HG03064 (cell line): Measurements from ENCODE around the gene CR2.
"Not testable (repeated sequence)": the region's sequence is repeated elsewhere in the genome, so short reads cannot be mapped to it uniquely, and the experiment has no call there.

Source experiments
- ATAC-seq: cut with Tn5 transposase; IDR thresholded peaks from one replicate; pipeline ENCODE4 v1.9.1; 2021; ENCODE audit warnings: low read depth; ENCODE audit not compliant: unreplicated experiment

CR2 gene

DNA sequence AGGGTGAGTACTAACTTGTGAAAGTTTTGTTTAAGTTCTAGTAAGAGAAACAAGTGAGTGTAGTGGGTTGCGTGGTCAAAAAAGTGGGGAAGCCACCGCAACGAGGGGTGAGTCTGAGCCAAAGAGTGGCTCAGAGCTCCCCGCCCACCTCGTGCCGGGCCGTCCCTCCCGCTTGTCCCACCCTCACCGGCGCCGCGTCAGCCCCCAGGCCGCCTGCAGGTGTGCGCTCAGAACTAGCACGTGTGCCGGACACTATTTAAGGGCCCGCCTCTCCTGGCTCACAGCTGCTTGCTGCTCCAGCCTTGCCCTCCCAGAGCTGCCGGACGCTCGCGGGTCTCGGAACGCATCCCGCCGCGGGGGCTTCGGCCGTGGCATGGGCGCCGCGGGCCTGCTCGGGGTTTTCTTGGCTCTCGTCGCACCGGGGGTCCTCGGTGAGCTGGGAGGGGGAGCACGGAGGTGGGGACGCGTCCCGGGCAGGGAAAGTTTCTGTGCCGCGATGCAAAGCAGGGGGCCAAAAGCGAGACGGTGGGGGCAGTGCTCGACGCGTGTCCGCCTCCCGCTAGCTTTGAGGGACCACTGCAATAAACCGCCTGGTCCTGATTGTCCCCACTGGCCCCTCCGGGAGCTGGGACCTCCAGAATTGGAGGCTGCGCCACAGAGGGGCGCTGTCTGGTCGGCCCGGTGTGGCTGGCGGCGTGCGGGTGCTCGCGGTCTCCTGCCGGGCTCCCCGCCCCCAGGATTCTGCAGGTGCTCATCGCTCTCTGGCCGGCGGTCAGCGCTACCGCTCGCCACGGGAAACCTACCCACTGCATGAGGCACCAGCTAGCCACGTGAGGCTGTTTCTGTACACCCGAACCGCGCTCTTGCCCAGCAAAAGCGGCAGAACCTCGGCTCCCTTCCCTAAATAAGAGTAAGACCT, at the start of gene CR2:
CR2 (plus strand) TSS at position 283 of the 919 bp plus-strand sequence; CDS start at position 374, 91 bp downstream.
- peak; percentile 71 for ATAC-seq

DNA sequence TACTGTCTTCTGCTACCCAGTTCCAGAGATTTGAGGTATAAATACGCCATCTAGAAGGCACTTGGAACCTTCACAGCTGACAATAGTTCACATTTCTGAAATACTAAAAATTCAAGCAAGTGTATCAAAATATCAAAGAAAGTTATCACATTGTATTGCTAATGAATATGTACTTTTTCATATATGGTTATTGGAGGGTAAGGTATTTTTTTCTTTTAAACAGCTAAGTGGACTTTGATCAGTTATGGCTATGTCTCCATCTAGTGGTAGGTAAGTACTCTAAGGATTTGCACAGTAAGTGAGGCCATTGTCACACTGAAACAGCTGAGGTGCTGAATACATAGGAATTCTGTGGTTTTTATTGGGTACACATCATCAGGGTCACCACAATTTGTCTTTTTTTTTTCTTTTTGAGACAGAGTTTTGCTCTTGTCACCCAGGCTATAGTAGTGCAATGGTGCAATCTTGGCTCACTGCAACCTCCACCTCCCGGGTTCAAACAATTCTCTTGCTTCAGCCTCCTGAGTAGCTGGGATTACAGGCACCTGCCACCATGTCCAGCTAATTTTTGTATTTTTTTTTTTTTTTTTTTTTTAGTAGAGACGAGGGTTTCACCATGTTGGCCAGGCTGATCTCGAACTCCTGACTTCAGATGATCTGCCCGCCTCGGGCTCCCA, 49.1 kb upstream of the CR2 start:
- peak; percentile 62 for ATAC-seq

DNA sequence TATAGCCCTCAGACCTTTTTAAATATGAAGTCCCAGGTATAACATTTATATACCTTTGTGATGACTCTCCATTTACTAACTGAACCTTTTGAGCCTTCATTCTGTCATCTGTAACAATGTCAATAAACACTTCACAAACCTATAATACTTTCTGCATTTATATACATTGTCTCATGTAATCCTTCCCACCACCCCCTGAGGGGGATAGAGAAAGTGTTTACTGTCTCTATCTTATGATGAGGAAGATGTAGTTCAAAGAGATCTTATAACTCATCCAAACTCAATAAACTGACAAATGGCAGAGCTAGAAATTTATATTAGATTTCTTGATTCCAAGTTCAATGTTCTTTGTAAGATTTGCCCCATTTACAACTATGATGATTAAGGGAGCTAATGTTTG, 48.3 kb upstream of the CR2 start:
- ATAC-seq = no peak

DNA sequence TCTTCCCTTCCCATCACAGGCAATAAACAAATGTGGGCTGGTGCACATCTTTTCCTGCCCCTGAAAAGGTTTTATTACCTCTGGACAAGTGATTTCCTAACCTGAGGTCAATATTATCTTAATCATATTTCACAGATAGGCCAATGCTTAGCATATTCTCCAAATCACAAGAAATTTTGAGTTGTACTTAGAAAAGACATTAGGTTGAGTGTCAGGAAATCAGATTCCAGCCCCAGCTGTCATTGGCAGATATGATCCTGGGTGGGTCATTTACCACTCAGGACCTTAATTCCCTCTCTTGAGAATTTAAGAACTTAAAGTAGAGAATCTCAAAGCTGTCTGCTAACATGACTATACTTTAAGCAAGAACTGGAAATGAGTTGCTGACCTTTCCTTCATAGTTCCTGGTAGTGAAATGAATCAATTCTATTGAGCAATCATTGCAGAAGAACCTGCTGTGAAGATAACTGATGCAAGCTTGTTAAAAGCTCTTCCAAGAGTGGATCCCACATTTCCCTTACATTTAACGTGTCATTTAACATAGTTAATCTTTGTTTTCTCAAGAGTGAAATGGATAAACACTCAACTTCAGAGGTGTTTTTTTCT, 46.4 kb upstream of the CR2 start:
- no peak for ATAC-seq

DNA sequence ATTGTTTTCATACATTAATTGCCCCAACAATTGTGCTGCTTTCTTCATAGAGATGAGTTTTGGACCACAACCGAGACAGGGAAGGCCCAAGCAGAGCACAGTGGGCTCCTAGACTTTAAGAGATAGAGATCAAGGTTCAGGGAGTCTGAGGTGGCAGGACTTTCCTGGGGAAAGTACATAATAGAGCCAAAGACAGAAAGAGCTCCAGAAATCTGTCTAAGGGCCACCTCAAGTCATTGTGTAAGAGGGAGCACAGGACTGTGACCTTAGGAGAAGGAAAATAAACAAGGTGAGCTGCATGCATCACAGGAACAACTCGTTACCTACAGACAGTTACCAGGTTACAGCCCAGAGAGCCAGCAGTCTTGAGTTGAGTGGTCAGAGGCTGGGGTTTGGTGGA, 41.3 kb upstream of the CR2 start:
- no peak for ATAC-seq

DNA sequence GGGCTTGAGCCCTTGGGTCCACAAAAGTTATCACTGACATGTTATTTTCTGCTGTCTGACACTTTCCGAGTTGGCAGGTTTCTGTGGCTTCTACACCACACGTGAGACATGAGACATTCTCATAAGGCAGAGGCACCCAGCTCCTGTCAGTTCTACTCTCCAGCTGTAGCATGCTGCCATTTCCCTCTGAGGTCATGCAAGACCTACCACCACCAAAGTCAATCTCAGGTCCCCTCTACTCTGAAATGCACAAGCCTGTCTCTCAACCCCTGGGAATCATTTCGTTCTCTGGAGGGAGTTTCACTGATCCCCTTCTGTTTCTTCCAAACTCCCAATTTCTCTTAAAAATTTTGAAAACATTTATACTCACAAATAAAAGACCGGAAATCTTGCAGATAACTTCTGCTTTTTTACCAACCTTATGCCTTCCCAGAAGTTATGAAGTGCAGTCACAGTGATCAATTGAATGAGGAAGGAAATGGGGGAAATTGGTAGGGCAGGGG, 39.5 kb upstream of the CR2 start:
- ATAC-seq = peak; percentile 87

DNA sequence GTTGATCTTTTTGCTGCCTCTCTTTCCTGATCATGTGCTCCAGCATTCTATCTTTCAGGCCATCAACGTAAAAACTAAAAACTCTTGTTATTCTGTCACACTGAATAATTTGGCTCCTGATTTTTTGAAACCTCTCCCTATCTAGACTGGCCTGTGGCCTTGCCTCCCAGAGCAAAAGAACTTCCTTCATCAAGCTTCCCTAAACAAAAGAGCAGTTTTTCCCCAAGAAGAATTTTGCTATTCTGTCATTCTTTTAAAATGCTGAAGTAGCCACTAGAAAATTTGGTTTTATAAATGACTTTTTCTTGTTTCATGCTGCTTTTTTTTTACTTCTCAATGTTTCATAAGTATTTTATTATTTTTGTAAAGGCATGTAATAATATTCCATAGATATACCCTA, 37.1 kb upstream of the CR2 start:
- no peak for ATAC-seq

DNA sequence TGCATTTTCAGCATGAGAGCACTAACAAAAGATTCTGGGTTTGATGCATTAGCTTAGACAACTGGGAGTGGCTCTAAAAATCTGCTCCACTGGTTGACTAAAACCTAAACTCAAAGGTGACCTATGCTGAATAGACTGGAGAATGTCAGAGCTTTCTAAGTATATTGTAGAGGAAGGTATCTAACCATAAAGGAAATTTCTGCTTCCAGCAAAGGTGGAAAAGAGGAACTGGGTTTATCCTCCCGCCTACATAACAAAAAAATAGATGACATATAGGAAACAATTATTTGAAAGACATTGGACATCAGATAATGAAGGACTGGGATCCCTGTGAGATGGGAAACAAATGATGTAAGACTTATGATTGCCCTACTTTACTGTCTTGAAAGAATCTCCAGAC, 35.8 kb upstream of the CR2 start:
- no peak for ATAC-seq

DNA sequence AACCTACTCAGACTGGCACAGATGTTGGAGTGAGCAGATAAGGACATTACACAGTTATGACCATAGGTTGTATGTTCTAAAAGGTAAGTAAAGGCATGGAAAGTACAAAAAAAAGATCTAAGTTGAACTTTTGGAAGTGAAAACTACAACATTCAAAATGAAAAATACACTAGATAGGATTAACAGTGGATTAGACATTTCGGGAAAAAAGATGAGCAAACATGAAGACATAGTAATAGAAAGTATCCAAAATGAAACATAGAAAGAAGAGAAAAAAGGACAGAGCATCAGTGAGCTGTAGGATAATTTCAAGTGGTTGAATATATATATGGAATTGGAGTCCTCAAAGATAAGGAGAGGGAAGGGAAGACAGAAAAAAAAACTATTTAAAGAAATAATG, 34.0 kb upstream of the CR2 start:
- no peak for ATAC-seq

DNA sequence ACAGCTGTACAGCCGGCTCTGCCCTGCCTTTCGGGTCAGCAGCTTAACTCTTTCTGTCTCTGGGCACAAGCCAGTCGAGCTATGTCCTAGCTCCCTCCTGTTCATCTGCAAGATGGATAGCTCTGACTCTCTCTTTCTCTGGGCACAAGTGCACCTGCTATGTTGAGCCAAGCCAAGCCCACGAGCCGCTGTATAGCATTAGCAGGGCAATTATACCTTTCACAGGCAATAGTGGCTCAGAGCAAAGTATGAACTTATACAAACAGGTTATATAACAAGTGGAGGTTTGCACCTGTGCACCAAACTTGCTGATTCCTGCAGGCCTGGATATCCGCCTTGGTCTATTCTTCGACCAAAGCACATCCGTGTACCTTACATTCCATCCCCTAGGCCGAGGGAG, 33.0 kb upstream of the CR2 start:
- ATAC-seq = no peak

DNA sequence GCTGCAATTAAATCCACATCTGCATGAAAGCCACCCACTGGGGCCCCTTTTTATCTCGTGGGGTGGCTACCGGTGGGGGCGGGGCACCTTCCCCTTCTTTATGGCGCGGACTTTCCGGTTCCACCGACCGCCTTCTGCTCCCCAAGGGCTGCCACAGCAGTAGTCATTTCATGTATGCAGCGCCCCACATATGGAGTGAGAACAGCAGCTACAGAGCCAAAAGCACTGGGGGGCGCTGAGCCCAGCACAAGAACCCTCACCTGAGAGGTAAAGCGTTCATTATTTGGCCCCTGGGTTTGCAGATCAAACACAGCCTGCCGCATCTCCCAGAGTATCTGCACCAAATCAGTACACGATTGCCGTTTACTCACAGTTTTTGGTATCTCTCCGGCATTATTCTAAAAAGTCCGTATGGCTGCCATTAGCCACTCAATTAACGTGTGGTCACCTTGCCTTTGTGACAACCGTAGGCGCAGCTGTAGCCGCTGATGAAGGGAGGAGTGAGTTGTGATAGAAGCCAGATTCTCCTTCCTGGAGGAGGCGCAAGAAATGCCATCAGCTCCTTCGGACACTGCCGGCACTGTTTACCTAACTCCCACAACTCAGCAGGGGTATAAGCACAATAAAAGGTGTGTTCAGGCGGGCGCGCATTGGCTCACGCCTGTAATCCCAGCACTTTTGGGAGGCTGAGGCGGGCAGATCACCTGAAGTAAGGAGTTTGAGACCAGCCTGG, 30.4 kb upstream of the CR2 start:
- ATAC-seq = no peak

DNA sequence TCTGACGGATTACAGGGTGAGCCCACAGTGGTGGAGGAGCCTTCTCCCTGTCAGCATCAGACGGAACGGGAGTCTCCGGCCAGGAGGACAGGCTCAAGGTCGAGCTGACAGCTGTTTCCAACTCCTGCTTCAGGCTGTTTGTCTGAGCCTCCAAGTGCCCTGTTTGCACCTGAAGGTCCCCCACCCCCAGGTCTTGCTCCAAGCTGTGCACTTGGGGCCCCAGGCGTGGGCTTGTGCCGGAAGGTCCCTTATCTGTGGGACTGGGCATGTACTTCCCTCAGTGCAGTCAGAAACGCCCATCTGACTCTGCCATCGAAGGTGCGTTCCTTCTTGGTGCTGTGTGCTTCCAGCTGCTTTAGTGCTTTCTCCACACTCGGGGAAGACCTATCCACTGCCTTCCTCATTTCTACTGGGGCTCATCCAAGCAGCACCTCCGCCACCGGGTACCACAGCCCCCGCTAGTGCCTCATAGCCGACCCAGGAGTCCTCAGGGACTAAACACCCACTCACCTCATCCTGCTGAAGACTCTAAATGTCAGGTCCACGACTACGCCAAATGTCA, 29.5 kb upstream of the CR2 start:
- no peak for ATAC-seq

DNA sequence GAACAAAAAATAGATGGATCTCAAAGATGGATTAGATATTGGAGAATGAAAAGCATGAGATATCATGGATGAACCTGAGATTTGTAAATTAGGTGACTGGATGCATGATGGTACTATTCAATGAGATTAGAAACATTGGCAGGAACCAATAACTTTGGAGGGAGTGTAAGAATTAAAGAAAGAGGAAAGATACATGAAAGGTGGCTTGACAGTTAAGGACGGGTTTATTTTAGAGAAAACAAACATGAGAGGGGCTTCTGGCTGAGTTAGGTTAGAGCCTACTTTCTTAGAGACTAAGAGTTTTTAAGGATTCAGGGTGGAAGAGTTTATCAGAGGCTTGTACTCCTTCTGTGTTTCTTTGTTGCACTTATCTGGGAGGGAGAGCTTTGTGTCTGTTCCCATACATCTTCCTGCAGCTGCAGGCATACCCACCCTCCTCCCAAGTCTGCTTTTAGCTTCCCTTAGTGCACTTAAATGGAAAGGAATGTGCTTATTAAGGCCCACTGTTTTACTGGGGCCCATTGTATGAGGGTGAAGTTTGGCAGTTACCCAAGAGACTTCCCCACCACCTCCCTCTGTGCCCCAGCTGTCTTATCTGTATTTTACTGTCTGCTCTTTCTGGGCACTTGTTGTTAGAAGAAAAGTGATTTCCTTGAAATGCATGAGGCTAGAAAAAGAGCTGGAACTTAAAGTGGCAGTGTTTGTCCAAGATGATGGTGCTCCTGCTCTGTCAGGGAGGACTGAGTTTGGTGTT, 26.1 kb upstream of the CR2 start:
- ATAC-seq = no peak

DNA sequence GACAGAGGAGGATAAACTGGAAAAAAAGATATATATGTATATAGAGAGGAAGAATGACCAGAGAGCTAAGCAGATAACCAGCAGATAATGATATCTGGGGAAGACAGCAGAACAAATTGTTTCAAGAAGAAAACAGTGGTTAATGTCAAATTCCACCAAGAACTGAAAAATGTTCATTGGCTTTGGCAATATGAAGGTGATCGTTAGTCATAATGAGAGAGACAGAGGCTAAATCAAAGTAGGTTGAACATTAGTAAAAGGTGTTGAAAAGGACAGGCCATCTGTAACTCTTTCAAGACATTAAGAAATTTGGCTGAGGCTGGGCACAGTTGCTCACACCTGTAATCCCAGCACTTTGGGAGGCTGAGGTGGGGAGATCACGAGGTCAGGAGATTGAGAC, 25.3 kb upstream of the CR2 start:
- ATAC-seq = no peak

DNA sequence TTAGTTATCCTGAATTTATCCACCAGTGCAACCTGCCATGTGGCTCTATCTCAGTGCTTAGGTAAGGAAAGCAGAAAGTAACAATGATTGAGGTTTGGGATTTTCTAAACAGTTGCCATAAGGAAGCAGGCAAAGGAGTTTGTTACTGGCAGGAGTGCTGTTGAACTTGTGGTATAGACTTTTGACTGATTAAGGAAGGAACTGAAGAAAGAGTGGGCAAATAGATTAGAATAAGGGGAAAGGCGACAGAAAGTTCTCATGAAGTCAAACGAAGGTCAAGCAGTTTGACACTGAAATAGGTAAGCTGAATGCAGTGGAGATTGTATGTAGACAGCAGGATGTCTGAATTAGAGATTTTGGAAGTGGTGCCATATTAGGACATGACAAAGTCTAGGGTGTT, 24.2 kb upstream of the CR2 start:
- no peak for ATAC-seq

DNA sequence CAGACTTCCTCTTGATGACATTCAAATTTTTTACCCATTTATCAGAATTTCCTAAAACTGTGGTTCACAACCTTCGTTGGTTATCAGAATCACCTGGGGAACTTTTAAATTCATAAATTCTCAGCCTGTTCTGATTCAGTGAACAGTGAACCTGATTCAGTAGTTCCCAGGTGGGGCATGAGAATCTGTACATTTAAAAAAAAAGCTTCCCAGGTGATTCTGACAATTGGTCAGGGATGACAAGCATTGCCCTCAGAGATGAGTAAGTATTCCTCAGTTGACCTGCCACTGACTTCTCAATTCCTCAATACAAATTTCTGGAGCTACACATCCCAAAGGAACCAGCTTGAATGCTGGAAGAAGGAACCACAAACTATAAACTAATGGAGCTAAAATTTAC, 23.5 kb upstream of the CR2 start:
- peak; percentile 44 for ATAC-seq

DNA sequence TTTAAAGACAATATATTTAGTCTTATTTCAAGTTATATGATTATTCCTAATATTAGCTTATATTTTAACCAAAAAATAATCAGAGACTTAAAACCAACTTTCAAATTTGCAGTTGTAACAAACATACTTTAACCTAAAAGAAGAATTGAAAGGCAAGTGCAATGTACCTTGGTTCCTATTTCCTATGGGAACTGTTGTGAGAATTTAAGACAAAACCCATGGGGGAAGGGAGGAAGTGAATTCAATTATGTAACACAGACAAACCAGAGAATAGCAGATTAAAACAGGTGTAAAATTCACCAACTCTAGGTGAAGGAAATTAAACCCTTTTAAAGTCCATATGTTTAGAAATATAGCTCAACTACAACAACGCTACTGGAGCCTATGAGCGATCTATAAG, 22.6 kb upstream of the CR2 start:
- no peak for ATAC-seq

DNA sequence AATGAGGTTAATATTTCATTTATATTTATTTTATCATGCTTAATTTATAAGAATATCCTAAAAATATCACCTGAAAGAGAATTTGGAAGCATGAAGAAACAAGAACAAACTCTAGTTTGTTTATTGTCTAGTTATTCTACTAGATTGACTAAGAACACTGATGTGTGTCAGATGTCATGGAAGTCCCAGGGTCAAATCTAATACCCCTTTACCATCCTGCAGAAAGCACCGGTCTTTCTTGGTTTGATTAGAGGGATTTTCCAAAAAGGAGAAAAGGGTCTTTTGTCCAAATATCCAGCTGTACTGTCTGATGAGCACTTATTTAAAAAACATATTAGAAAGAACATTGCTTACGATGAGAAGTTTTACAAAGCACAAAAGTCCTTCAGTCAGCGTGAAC, 20.7 kb upstream of the CR2 start:
- no peak for ATAC-seq

DNA sequence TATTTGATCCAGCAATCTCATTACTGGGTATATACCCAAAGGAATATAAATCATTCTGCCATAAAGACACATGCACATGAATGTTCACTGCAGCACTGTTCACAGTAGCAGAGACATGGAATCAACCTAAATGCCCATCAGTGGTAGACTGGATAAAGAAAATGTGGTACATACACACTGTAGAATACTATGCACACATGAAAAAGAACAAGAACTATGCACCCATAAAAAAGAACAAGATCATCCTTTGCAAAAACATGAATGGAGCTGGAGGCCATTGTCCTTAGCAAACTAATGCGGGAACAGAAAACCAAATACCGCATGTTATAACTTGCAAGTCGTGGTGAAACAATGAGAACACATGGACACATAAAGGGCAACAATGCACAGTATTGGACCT, 17.4 kb upstream of the CR2 start:
- ATAC-seq = not testable (repeated sequence)

DNA sequence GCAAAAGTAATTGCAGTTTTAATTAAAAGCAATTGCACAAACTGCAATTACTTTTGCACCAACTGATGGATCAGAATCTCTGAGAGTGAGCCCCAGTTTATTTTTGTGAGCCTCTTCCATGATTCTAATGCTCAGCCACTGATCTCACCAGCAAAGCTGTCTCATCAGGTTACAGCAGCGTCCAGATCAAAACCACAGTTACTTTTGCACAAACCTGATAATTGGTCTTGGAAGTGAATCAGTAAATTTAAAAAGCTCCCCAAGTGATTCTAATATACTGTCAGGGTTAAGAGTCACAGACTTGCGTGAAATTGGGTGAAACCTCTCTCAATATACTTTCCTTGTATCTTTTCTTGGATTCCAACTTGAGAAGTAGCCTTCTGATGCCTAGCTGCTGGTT, 13.5 kb upstream of the CR2 start:
- no peak for ATAC-seq
